ENCODE results near the gene EIF4E.
"Not testable (repeated sequence)": the region's sequence is repeated elsewhere in the genome, so short reads cannot be mapped to it uniquely, and the experiment has no call there.

EIF4E gene

DNA sequence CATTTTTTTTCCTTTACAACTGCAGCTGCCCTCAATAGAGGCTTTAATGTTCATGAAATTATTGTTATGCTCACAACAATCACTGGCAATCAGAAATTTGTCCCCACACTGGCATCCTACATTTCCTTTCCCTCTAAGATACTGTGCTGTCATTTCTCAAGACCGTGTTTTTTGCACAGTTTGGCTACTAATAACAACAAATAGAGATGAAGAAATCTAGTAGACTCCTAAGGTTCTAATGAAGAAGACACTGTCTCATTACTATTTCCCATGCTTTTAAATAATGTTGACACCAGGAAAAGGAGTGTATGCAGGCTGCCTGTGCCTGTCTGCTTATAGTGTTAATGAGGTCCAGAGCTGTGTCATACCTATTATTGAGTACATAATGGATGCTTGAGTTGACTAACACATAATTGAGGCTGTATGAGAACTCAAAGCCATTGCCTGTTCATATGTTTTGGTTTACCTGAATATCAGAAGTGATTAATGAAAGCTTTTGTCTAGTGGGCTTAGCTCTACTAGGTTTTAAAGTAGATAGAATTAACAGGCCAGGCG is 1.5 kb upstream of the EIF4E start:
- no peak for DNase-seq

DNA sequence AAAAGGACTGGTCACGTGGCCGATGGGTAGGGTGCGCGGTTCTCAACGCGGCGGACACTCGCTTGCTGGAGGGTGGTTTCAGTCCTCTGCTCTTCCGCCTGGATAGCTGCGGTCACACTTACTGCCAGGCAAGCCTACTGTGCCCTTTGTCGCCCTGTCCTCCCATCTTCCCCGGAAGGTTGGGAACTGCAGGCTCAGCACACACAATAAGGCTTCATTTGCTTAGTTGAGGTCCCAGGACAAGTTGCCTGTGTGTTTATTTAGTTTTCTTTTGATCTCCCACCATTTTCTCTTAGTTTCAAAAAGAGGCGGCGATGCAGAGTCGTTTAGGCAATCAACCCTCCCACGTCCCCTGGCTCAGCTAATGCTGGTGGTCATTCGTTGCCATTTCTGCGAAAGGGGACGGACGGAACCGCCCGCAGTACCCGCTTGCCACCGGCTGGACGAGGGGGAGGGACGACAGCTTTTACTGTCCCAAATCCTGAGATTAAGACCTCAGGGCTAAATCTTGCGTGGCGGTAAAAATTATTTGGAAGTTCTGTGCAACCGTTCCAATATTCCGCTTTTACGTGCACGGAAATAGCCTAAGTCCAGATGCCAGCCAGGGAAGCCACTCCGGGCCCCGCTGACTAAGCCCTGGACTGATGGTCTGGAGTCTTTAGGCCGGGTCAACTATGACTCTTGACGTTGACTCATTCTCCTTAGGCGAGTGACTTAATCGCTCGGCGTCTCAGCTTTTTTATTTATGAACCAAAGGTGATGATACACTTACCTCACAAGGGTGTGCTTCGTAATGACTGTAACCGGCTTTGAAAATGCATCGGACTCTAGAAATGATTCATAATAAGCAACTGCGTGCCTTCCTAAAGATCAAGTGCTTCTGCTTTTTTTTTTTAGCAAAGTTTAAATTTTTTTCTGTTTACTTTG is 671 bp upstream of the EIF4E start:
- peak; percentile 58 for DNase-seq

DNA sequence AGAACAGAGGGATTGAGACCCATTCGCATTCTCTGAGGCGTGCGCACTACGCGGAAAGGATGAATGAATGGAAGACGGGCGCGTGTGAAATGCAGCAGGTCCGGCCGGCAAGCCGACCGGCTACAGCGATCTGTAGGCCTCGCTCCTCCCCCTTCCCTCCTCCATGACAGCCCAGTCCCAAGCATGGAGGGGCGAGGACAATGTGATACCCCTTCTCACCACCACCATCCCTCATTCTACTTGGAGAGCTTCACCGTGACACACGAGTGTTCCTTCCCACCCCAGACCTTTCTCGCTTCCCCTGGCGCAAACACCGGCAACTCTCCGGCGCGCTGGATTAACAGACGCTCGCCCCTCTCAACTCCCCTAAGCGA is 815 bp downstream of the EIF4E start:
- DNase-seq, result peak; percentile 71

DNA sequence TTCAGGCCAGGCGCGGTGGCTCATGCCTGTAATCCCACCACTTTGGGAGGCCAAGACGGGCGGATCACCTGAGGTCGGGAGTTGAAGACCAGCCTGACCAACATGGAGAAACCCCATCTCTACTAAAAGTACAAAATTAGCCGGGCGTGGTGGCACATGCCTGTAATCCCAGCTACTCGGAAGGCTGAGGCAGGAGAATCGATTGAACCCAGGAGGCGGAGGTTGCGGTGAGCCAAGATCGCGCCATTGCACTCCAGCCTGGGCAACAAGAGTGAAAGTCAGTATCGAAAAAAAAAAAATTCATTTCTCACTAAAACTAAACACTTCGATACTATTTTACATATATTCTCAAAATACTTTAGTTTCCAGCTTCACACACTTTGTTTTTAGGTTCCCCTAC is 2.7 kb downstream of the EIF4E start:
- DNase-seq, result not testable (repeated sequence)

DNA sequence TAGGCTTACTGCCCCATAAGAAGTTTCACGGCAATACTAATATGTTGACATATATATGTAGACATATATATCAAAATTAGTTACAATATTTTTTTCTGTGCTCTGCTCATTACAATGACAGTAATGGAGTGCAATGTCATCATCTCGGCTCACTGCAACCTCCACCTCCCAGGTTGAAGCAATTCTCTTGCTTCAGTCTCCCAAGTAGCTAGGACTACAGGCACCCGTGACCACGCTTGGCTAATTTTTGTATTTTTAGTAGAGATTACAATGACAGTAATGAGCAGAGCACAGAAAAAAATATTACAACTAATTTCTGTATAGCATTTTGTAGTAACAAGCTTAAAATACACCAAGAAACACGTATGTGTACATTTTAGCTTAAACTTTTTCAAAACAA is 7.6 kb downstream of the EIF4E start:
- DNase-seq, result no peak

DNA sequence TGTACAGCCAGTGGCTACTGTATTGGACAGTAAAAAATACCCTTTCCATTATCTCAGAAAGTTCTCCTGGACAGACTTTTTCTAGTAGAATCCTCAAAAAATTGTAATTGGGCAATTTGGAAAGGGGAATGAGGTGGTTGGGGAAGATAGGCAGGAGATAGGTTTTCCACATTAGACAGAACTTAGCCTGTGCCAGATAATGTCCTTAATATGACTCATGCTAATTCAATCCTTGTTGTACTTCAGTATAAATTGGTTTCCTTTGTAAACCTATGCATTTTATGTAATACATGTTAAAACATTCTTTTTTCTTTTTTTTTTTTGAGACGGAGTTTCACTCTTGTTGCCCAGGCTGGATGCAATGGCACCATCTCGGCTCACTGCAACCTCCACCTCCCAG is 8.9 kb downstream of the EIF4E start:
- DNase-seq, result no peak

DNA sequence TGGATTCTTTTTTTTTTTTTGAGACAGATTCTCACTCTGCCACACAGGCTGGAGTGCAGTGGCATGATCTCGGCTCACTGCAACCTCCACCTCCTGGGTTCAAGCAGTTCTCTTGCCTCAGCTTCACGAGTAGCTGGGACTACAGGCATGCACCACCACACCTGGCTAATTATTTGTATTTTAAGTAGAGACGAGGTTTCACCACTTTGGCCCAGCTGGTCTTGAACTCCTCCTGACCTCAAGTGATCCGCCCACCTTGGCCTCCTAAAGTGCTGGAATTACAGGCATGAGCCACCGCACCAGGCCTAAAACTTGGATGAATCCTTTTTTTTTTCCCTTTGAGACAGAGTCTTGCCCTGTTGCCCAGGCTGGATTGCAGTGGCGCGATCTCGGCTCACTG is 18.2 kb downstream of the EIF4E start:
- not testable (repeated sequence) for DNase-seq

DNA sequence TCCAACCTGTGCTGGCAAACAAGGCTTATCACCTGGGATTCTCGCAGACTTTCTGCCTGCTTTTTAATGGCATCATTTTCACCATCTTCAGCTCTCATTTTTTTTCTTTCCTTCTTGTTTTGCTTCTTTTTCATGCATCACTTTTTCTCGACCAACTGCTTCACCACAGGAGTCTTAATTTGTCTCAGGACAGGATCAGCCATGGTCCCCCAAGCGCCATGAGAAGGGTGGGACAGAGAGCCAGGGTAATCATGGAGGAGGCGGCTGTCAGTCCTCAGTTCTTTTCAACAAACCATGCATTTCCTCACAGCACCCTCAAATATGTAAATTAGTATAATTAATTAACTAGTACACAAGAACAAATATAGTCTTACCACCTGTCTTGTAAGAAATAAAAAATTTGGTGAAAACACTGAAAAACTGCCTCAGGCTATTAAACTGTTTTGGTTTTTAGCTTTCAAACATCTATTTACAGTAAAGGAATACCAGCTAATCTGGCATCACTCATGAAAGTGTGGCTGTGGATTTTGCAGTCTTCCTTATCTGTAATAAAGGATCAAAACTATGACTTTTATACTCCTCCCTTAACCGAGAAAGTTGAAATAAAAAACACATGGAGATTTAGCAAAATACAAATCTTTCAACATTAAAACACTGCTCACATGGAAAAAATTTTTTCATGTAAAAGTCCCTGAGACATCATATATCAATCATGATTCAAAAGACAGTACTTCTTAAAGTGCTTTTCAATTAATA is 19.1 kb downstream of the EIF4E start:
- DNase-seq, result no peak

DNA sequence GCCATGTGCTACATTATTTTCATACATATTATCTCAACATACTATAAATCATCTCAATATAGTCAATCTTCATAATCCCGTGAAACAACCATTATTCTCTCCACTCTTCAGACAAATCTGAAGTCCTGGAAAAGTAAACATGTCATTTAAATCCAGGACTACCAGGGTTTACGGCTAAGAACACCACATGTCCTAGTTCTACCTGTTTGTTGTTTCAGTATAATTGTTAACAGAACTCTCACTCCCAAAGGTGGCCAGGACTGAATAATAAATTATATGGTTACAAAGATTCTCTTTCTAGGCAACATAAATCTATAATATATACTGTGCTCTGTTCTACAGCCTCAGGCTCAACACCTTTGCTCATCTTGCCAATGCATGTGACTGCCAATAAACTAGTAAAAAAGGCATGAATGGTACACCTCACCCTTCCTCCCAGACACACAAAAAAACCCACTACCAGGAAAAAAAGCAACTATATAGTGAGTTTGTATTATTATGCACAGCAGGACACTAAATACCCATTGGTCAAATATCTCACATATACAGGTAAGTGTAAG is 20.1 kb downstream of the EIF4E start:
- no peak for DNase-seq

DNA sequence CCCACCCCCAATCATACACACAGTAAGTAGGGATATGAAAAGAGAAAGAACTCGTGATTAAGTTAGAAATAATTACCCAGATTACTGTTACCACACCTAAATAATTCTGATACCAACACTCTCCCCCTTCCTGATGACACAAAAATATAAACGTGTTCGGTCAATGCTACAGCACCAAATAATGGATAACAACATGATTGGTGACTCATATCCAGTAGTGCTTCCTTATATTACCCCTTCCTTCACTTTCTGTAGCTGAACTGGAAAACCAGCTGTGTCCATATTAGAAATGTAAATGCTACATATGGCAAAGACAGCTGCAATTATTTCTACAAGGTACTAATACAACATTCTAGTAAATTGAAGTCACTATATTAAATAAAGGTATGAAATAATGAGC is 20.8 kb downstream of the EIF4E start:
- no peak for DNase-seq

DNA sequence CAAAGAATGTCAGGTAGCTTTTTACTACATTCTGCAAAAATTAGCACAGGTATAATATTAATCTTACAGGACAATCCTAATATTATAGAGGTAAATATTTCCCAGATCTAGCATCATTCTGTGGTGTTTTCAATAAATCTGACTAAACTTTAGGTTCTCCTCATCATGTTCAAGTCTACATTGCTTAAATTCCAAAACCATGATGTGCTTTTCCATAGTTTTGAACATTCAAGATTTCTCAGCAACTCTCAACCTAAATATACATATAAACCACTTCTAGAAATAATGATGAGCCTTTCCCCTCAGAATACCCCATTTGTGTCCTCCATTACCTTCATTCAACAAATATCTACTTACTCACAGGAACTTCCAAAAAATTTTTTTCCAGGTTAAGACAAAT is 23.1 kb downstream of the EIF4E start:
- DNase-seq, result no peak

DNA sequence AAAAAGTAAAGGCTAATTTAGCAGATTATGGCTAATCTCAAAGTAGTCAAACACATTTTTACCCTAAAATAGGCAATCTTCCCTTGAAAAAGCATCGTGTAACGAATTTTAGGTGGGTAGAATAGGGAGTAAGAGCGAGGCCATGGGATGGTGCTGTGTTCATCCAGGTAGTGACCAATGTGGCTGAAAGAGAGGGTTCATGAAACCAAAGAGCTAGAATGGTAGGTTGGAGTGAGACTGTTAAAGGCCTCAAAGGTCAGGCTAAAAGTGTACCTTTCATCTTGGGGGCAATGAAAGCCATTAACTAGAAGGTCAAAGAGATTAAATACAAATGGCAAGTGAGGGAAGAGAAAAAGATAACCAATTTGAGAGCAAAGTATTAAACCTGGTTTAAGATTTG is 23.6 kb downstream of the EIF4E start:
- DNase-seq, result no peak

DNA sequence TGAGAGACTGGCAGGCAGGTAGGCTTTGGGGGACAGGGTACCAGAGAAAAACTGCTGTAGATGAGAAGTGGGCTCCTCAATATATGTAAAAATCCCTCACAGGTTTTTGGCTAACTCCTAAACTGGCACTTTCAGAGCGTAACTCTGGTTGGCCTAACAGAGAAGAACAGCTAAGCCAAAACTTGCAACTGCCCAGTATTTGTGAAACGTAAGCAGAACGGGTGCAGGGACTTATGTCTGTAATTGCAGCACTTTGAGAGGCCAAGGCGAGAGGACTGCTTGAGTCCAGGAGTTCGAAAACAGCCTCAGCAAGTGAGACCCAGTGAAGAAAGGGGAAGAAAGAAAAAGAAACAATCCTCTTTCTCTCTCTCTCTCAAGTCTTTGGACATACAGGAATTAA is 25.0 kb downstream of the EIF4E start:
- no peak for DNase-seq

DNA sequence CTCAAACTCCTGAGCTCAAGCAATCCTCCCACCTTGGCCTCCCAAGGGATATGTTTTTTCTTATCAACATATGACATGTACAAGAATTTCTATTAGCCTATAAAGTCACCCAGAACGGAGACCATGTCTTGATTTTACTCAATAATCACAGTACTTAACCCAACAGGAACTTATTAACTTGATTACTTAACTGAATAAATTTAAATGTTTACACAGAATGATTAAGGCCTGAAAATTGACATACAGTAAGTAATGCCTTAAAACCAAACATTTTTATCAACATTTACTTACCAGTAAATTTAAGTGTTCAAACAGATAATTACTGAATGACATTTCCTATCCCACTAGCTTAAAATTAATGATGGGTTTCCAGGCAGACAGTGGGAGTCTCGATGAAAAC is 25.4 kb downstream of the EIF4E start:
- DNase-seq, result no peak

DNA sequence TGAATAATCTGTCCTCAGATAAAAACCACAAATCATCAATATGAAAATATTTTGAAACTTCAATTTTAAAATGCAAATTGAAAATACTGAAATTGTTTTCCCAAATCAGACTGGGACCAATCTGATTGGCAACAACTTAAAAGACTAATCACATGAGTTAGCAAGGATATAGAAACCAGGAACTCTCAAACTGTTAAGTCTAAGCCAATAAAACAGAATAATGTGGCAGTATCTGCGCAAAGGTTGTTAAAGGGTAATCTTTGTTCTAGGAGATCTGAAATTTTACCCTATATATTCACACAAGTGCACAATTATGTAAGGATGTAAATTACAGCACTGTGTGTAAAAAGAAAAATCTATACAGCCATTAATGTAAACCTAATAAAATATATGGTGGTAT is 29.7 kb downstream of the EIF4E start:
- DNase-seq, result no peak

DNA sequence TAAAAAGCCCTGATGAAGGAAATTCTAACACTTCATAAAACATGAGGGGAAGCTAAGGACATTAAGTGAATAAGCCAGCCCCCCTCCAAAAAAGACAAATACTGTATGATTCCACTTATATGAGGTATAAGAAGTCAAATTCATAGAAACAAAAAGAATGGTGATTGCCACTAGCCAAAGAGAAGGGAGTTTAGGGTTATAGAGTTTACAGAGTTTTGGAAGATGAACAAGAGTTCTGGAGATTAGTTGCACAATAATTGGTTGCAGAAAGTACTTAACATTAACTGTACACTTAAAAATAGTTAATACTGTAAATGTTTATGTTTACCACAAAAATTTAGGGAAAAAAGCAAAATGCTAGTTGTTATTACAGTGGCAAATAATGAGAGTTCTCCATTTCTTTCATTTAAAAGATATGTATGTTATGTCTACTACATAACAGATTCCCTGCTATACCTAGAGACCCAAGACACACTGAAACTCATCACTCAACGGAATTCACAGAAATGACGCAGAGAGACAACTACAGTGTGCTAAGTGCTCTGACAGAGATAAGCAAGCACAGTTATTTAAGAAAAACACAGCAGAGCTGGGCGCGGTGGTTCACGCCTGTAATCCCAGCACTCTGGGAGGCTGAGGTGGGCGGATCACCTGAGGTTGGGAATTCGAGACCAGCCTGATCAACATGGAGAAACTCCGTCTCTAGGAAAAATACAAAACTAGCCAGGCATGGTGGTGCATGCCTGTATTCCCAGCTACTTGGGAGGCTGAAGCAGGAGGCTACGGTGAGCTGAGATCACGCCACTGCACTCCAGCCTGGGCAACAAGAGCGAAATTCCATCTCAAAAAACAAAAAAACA is 37.2 kb downstream of the EIF4E start:
- no peak for DNase-seq

DNA sequence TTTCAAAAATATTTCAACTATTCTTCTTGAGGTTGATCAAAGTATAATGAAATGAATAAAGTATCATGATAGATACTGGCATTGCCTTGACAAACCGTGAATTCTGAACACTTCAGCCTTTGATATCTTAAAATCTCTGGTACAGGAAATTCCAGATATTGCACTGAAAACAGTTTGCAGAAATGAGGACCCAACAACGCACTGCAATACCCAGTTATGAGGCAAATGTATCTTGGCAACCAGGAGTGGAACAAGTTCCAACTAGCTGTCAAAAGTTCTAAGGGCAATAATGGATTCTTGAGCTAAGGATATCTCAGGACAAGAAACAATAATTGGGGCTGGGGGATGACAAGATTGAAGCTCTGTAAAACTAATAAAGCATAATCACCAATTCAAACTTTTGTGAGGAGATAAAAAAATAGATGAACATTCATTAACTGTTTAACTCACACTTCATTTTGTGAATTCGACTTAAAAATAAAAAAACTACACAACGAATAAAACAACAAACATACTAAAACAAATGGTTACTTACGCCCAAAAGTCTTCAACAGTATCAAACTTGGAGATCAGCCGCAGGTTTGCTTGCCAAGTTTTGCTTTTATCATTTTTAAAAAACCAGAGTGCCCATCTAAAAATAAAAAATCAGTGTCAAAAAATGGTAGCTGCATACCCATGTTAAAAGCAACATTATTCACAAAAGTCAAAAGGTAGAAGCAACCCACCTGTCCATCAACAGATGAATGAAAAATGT is 38.1 kb downstream of the EIF4E start:
- no peak for DNase-seq

DNA sequence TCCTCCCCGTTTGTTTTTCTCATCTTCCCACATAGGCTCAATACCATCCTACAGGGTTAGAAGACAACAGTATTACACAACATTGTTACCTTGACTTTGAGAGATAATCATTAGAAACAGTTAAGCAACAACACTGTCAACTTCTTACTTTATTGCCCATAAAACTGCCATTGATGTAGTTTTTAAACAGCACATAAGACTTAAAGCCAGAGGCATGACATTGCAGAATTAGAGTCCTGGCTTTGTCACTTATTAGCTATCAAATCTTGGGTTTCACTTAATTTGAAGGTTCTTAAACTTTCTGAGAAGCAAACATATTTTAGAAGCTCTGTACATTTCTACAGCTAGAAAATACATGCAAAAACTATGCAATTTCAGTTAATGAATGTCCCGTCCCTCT is 41.8 kb downstream of the EIF4E start:
- no peak for DNase-seq

DNA sequence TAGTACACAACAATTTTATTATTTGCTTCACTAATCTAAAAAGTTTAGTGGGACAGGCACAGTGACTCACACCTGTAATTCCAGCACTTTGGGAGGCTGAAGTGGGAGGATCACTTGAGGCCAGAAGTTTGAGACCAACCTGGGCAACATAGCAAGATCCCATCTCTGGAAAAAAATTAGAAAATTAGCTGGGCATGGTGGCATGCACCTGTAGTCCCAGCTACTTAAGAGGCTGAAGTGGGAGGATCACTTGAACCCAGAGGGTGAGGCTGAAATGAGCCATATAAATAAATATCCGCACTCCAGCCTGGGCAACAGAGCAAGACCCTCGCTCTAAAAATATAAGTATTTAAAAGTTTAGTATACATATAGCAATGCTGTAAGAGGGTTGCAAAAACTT is 42.6 kb downstream of the EIF4E start:
- DNase-seq, result not testable (repeated sequence)

DNA sequence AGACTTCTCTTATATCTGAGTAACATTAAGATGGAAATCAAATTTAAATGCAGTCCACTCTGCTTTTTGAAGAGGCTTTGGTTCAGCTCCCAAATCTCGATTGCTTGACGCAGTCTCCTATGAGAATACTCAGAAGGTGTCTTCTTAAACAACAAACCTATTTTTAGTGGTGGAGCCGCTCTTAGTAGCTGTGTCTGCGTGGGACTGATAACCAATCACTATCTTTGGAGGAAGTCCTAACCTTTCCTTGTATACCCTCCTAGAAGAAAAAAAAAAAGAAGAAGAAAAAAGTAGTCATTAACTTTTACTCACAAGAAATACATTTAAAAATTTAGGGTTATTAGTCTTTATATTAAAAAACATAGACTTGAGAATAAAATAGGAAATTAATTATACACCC is 48.0 kb downstream of the EIF4E start:
- DNase-seq, result not testable (repeated sequence)

DNA sequence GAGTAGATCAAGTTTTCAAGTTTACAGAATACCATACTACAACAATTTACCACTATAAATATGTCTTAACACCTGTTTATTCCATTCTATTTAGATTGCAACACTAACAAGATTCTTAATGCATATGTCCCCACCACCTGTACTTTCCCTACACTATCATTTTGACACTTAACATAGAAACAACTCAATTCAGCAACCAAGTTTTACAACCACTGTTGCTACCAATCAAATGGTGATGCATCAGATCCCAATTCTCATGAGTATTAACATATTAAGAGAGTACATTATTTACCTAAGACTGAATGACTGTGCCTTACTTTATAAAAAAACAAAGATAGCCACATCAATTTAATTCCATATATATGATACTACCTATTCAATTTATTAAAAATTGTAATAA is 49.4 kb downstream of the EIF4E start:
- DNase-seq, result no peak

DNA sequence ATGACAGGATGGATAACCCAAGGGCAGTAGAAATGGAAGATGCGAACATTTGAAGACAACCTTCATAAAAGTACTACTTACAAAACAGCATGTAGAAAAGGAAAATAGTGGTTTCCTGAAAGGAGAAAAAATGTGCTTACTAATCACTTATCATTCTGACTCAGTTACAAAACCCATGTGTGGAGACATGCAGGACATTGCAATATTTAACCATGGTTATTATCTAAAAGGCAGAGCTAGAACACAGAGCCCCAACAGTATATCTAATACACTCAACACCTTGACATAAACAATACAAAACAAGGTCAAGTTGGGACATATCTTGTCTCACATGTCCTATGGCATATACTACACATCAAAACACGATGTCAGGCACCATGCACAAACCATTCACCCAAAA is 55.9 kb downstream of the EIF4E start:
- no peak for DNase-seq

Data from CD4-positive, alpha-beta T cell treated with Interleukin-10 for 1 hour (primary cell).